NCI-H1436 treated with DMSO at 0.1 percent for 48 hours (cell line): ENCODE data around the gene STXBP1.
"Not testable (repeated sequence)": the region's sequence is repeated elsewhere in the genome, so short reads cannot be mapped to it uniquely, and the experiment has no call there.

ENCODE experiments used
- DNase-seq: peaks from one replicate; lab custom pipeline; 2025; lab: John Stamatoyannopoulos, UW

Gene STXBP1

GRCh38 chr9:127621339-127621970 is 9.4 kb downstream of the STXBP1 start:
- not testable (repeated sequence) for DNase-seq

GRCh38 chr9:127626752-127627493 is 14.8 kb downstream of the STXBP1 start:
- peak; percentile 17 for DNase-seq

GRCh38 chr9:127627494-127627855 is 15.4 kb downstream of the STXBP1 start:
- DNase-seq = no peak

- DNase-seq = no peak
Measured at GRCh38 chr9:127628758-127629467, 16.8 kb downstream of the STXBP1 start.

- DNase-seq = no peak
Measured at GRCh38 chr9:127629468-127630081, 17.5 kb downstream of the STXBP1 start.

- DNase-seq = no peak
Measured at GRCh38 chr9:127633216-127633862, 21.3 kb downstream of the STXBP1 start.

GRCh38 chr9:127634021-127634420 is 21.9 kb downstream of the STXBP1 start:
- no peak for DNase-seq

GRCh38 chr9:127634698-127635097 is 22.6 kb downstream of the STXBP1 start:
- DNase-seq = no peak

GRCh38 chr9:127635201-127635735 is 23.2 kb downstream of the STXBP1 start:
- no peak for DNase-seq

- no peak for DNase-seq
Measured at GRCh38 chr9:127637322-127637847, 25.3 kb downstream of the STXBP1 start.

GRCh38 chr9:127640908-127641545 is 28.9 kb downstream of the STXBP1 start:
- no peak for DNase-seq

- no peak for DNase-seq
Measured at GRCh38 chr9:127642082-127642740, 30.1 kb downstream of the STXBP1 start.

GRCh38 chr9:127644146-127644827 is 32.2 kb downstream of the STXBP1 start:
- no peak for DNase-seq

- DNase-seq = no peak
Measured at GRCh38 chr9:127644943-127645342, 32.9 kb downstream of the STXBP1 start.

GRCh38 chr9:127647451-127647850 is 35.4 kb downstream of the STXBP1 start:
- no peak for DNase-seq

- DNase-seq = no peak
Measured at GRCh38 chr9:127650518-127650917, 38.4 kb downstream of the STXBP1 start.

GRCh38 chr9:127651697-127652610 is 39.9 kb downstream of the STXBP1 start:
- DNase-seq = no peak

- DNase-seq = no peak
Measured at GRCh38 chr9:127652733-127653132, 40.7 kb downstream of the STXBP1 start.

- DNase-seq = no peak
Measured at GRCh38 chr9:127654619-127655018, 42.5 kb downstream of the STXBP1 start.
